ENCODE data around the gene STOM.

- TF ChIP-seq CTCF (IDR thresholded peaks at IDR 0.05; ENCODE audit: control extremely low read depth in 1 of 3, insufficient read depth in 1 of 3, low read depth in 1 of 3, low read length in 3 of 3) (no peak), CHD2 (IDR thresholded peaks at IDR 0.05; ENCODE audit: low read length) (no peak)
Observed at GRCh38 chr9:121298016-121298538, 72.0 kb downstream of the STOM start.
